Stimulated activated naive B cell treated with anti-CD40 and anti-IgM and Interleukin-4, amounts not matched to agents 10 μg/mL and 1 μg/mL and 100 μg/mL, for 72 hours (primary cell): ENCODE data around the gene ZBTB16.

ENCODE experiments used
- ATAC-seq, 2 donors: fragments of 150-1000 bp; cut with Tn5 transposase; replicated peaks; 2 replicates each; pipeline ENCODE4 v1.10.0; 2021; ENCODE audit warnings: moderate library complexity in 1 of 2
- DNase-seq: peaks from one replicate; pipeline ENCODE4 v3.0.0; 2021
- H3K27ac Mint-ChIP-seq: one replicate; pipeline ENCODE4 v1.8.0; 2022; ENCODE audit warnings: mild to moderate bottlenecking, mixed read lengths
- H3K27me3 Mint-ChIP-seq, 2 donors: one replicate each; pipeline ENCODE4 v1.8.0; 2022; ENCODE audit warnings: mixed read lengths in 2 of 2
- H3K36me3 Mint-ChIP-seq, 2 donors: one replicate each; pipeline ENCODE4 v1.8.0; 2022; ENCODE audit warnings: mixed read lengths in 2 of 2, mild to moderate bottlenecking in 1 of 2
- H3K4me1 Mint-ChIP-seq, 2 donors: one replicate each; pipeline ENCODE4 v1.8.0; 2022; ENCODE audit warnings: mixed read lengths in 2 of 2, mild to moderate bottlenecking in 1 of 2
- H3K4me3 Mint-ChIP-seq, 2 donors: one replicate each; pipeline ENCODE4 v1.8.0; 2022; ENCODE audit warnings: mild to moderate bottlenecking in 2 of 2, mixed read lengths in 2 of 2, moderate library complexity in 1 of 2
- H3K9me3 Mint-ChIP-seq, 2 donors: one replicate each; pipeline ENCODE4 v1.8.0; 2022; ENCODE audit warnings: mixed read lengths in 2 of 2, mild to moderate bottlenecking in 1 of 2

Gene ZBTB16

GRCh38 chr11:114106047-114106446, 46.5 kb downstream of the ZBTB16 start:
- no peak overlapping the region for H3K4me3 Mint-ChIP-seq
- H3K27me3 Mint-ChIP-seq = peaks cover 15 to 23% of the 10 kb centered on the region in 2 donors
- DNase-seq (no peak), ATAC-seq (no peak)
- H3K27ac Mint-ChIP-seq = no peak overlapping the region
- H3K36me3 Mint-ChIP-seq = no peaks in the 10 kb centered on the region
- H3K4me1 Mint-ChIP-seq = peaks cover 30 to 41% of the 10 kb centered on the region in 2 donors
- no peaks in the 10 kb centered on the region for H3K9me3 Mint-ChIP-seq

- H3K4me3 Mint-ChIP-seq = no peak overlapping the region
- H3K36me3 Mint-ChIP-seq = no peaks in the 10 kb centered on the region
- no peak for DNase-seq
- no peak for ATAC-seq
- H3K27me3 Mint-ChIP-seq = peaks cover 15 to 30% of the 10 kb centered on the region in 2 donors
- no peak overlapping the region for H3K27ac Mint-ChIP-seq
- no peaks in the 10 kb centered on the region for H3K9me3 Mint-ChIP-seq
- H3K4me1 Mint-ChIP-seq = peaks cover 32 to 50% of the 10 kb centered on the region in 2 donors
Observed at GRCh38 chr11:114106986-114107385, 47.5 kb downstream of the ZBTB16 start.

DNA sequence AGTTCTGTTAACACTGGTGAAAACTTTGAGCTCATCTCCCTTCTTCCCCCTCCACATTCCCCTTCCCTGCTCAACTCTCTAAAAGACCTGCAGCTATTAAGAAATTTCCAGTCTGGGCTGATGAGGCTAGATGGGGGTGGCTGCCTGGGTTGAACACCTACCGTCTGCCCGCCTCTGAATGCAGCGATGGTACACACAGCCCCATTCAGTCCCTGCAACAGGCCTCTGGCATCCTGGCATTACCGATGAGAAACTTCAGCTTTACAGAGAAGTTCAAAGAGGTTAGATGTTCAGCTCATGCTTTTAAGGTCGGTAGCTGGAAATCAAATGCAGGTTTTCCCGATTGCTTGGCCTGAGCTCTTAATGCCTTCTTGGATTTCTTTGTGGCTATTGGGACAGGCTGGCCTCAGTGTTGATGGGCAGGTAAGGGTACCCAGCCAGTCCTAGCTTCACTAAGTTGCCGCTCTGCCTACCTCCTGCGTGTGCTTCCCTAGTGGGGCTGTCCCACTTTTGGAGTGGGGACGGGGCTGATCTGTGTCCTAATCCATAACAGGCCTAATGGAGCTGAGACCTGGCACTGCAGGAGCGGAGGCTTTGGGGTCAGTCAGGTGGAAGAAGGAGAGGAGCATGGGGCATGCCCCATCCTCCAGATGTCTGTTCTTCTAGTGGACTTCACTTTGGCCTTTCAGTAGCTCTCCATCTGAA, 49.1 kb downstream of the ZBTB16 start:
- Mint-ChIP-seq H3K9me3 (no peaks in the 10 kb centered on the region), H3K4me1 (peaks cover 23 to 40% of the 10 kb centered on the region in 2 donors), H3K36me3 (no peaks in the 10 kb centered on the region), H3K4me3 (no peak overlapping the region), H3K27me3 (peaks cover 15 to 37% of the 10 kb centered on the region in 2 donors), H3K27ac (no peak overlapping the region)
- DNase-seq (no peak), ATAC-seq (no peak)

DNA sequence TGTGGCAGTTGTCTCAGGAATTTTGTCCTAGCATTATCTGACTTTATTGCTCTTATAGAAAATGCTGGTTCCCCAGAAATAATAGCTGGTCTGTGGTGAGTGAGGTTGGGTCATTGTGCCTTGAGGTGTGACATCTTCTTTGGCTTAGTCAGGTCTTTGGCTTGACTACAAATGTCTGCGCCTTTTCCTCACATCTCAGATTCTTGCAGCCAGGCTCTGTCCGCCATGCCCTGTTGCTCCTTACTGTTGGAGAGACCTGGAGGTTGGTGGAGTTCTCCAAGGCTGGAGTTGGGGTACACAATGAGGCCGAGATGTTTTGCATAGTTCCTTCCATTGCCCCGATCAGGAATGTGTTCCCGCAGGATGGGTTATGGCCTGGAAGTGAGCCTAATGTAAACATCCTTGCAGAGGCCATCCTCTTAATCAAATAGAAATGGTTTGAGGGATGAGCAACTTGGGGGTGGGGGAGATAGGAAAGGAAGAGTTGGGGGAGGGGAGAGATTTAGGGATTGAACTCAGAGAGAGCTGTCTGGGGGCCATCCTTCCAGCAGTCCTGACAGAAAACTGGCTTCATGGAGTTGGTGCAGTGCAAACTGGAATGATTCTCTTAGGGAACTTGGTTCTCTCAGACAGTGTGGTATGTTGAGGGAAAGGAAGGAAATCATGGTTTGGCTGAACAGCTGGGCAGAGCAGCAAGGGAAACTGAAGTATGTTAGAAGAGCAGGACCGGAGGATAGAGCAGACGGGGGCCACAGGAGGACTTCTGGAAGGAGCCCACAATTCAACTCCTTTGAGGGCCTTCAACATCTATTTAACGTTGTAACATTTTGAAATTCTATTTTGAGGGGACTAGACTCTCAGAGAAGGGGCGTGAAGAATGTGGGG, 49.9 kb downstream of the ZBTB16 start:
- peaks cover 15 to 37% of the 10 kb centered on the region in 2 donors for H3K27me3 Mint-ChIP-seq
- H3K36me3 Mint-ChIP-seq = no peaks in the 10 kb centered on the region
- no peak for DNase-seq
- no peaks in the 10 kb centered on the region for H3K9me3 Mint-ChIP-seq
- no peak overlapping the region for H3K27ac Mint-ChIP-seq
- peaks cover 18 to 32% of the 10 kb centered on the region in 2 donors for H3K4me1 Mint-ChIP-seq
- no peak overlapping the region for H3K4me3 Mint-ChIP-seq
- no peak for ATAC-seq

- no peak for ATAC-seq
- no peak for DNase-seq
- H3K27ac Mint-ChIP-seq = no peak overlapping the region
- H3K36me3 Mint-ChIP-seq = no peaks in the 10 kb centered on the region
- peaks cover 15 to 37% of the 10 kb centered on the region in 2 donors for H3K27me3 Mint-ChIP-seq
- H3K4me1 Mint-ChIP-seq = peaks cover 18 to 30% of the 10 kb centered on the region in 2 donors
- no peak overlapping the region for H3K4me3 Mint-ChIP-seq
- H3K9me3 Mint-ChIP-seq = no peaks in the 10 kb centered on the region
Observed at GRCh38 chr11:114110123-114110522, 50.6 kb downstream of the ZBTB16 start.

- H3K27me3 Mint-ChIP-seq = peaks cover 15 to 37% of the 10 kb centered on the region in 2 donors
- H3K4me3 Mint-ChIP-seq = peak overlapping the region; percentile 74 to 76
- ATAC-seq (peak; percentile 66 to 75), DNase-seq (no peak)
- peaks cover 18 to 30% of the 10 kb centered on the region in 2 donors for H3K4me1 Mint-ChIP-seq
- no peaks in the 10 kb centered on the region for H3K36me3 Mint-ChIP-seq
- peak overlapping the region; percentile 60 for H3K27ac Mint-ChIP-seq
- H3K9me3 Mint-ChIP-seq = no peaks in the 10 kb centered on the region
Observed at GRCh38 chr11:114110952-114111947, 51.7 kb downstream of the ZBTB16 start.

GRCh38 chr11:114115451-114115928, 56.0 kb downstream of the ZBTB16 start:
- no peaks in the 10 kb centered on the region for H3K9me3 Mint-ChIP-seq
- peaks cover 6 to 14% of the 10 kb centered on the region in 2 donors for H3K4me1 Mint-ChIP-seq

DNA sequence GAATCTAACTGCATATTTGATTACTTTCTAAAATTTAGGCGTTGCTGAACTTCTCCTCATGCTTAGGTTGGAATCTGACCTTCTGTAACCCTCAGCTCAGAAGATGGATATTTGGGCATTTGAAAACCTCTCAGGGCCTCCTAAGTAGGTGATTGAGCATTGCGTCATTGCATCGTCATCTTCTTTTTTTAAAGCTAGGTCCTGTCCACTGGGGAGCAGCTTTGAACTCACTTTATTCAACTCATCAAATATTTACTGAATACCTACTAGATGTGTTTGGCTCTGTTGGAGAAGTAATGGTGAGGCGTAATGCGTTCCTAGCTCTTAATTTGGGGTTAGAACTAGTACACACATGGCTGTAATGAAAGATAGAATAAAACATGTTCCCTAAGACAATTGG, 56.8 kb downstream of the ZBTB16 start:
- Mint-ChIP-seq H3K4me1 (peaks cover 5 to 6% of the 10 kb centered on the region in 2 donors), H3K27ac (no peak overlapping the region), H3K27me3 (peaks cover 5 to 12% of the 10 kb centered on the region in 2 donors), H3K4me3 (no peak overlapping the region), H3K9me3 (no peaks in the 10 kb centered on the region), H3K36me3 (no peaks in the 10 kb centered on the region)
- ATAC-seq (no peak), DNase-seq (no peak)

More at GRCh38 chr11:114115451-114115928, 56.0 kb downstream of the ZBTB16 start:
- Mint-ChIP-seq H3K36me3 (no peaks in the 10 kb centered on the region), H3K27ac (no peak overlapping the region), H3K27me3 (peaks cover 6 to 15% of the 10 kb centered on the region in 2 donors), H3K4me3 (no peak overlapping the region)
- DNase-seq = no peak
- no peak for ATAC-seq

DNA sequence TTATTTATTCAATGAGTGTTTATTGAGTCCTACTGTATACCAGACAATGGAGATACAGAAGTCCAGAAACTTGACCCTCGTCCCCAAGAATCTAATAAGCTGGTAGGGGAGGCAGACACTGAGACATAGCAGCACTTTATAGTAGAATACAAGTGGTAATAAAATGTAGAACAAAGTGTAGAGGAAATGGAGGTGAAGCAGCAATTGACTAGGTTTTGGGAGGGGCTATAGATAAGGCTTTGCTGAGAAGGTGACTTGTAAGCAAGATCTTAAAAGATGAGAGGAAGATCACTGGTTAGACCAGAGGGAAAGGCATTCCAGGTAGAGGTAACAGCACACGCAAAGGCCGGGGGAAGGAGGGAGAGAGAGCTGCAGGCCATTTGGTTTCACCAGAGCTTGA, 57.3 kb downstream of the ZBTB16 start:
- Mint-ChIP-seq H3K27ac (no peak overlapping the region), H3K36me3 (no peaks in the 10 kb centered on the region), H3K4me3 (no peak overlapping the region), H3K9me3 (no peaks in the 10 kb centered on the region), H3K4me1 (peaks cover 1 to 2% of the 10 kb centered on the region in 2 donors), H3K27me3 (peaks cover 5 to 7% of the 10 kb centered on the region in 2 donors)
- no peak for DNase-seq
- no peak for ATAC-seq

- no peak overlapping the region for H3K27ac Mint-ChIP-seq
- peaks cover 2 to 10% of the 10 kb centered on the region in 2 donors for H3K4me1 Mint-ChIP-seq
- DNase-seq (no peak), ATAC-seq (no peak)
- no peaks in the 10 kb centered on the region for H3K9me3 Mint-ChIP-seq
- peaks cover 0 to 4% of the 10 kb centered on the region in 2 donors for H3K36me3 Mint-ChIP-seq
- H3K4me3 Mint-ChIP-seq = no peak overlapping the region
- peaks cover 0 to 5% of the 10 kb centered on the region in 2 donors for H3K27me3 Mint-ChIP-seq
Observed at GRCh38 chr11:114120606-114121005, 61.1 kb downstream of the ZBTB16 start.

DNA sequence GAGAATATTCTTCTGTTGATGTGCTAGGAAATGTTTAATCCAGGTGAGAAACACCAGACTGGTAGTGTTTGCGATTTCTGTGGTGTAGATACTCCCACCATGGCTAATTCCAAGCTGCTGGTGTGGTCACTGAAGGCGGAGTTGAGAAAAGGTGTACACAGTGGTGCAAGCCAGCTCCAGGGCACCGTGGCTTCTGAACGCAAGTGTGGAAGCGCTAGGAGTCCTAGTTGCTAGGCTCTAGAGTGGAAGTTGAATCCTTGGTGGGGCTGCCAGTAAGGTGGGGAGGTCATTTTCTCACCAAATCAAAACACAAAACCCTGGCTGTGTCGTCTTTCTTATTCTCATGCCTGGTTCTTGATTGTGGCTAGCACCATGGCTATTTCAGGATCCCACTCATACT, 61.6 kb downstream of the ZBTB16 start:
- H3K36me3 Mint-ChIP-seq = peaks cover 0 to 5% of the 10 kb centered on the region in 2 donors
- no peaks in the 10 kb centered on the region for H3K9me3 Mint-ChIP-seq
- peaks cover 0 to 5% of the 10 kb centered on the region in 2 donors for H3K27me3 Mint-ChIP-seq
- H3K27ac Mint-ChIP-seq = no peak overlapping the region
- no peak overlapping the region for H3K4me3 Mint-ChIP-seq
- DNase-seq = no peak
- H3K4me1 Mint-ChIP-seq = peaks cover 2 to 10% of the 10 kb centered on the region in 2 donors
- no peak for ATAC-seq

- H3K36me3 Mint-ChIP-seq = peaks cover 0 to 7% of the 10 kb centered on the region in 2 donors
- H3K4me3 Mint-ChIP-seq = no peak overlapping the region
- ATAC-seq (no peak), DNase-seq (no peak)
- no peak overlapping the region for H3K27ac Mint-ChIP-seq
- no peaks in the 10 kb centered on the region for H3K9me3 Mint-ChIP-seq
- peaks cover 2 to 10% of the 10 kb centered on the region in 2 donors for H3K4me1 Mint-ChIP-seq
- peaks cover 0 to 8% of the 10 kb centered on the region in 2 donors for H3K27me3 Mint-ChIP-seq
Observed at GRCh38 chr11:114121804-114122504, 62.4 kb downstream of the ZBTB16 start.

DNA sequence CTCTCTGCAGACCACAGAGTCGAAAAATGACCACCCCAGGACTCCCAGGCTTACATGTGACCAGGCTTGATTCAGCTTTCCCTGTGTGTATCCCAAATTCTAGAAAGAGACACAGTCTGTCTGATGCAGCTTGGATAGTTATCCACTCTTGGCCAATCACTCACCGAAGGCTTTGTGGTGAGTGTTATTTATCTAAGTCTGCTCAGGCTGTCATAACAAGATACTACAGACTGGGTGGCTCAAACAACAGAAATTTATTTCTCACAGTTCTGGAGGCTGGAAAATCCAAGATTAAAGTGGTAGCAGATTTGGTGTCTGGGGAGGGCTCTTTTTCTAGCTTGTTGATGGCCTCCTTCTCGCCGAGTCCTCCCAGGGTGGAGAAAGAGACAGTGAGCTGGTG, 63.2 kb downstream of the ZBTB16 start:
- Mint-ChIP-seq H3K4me1 (peaks cover 2 to 10% of the 10 kb centered on the region in 2 donors), H3K9me3 (no peaks in the 10 kb centered on the region), H3K27me3 (peaks cover 0 to 4% of the 10 kb centered on the region in 2 donors), H3K36me3 (peaks cover 0 to 10% of the 10 kb centered on the region in 2 donors), H3K27ac (no peak overlapping the region), H3K4me3 (no peak overlapping the region)
- DNase-seq (no peak), ATAC-seq (no peak)
